ENCODE measurements around the gene NRP2. TPM values are rescaled to one million over a fixed set of nuclear protein-coding genes. Genes with fewer than 3 reads are reported as not detected.
A peak's percentile ranks its signal among the peaks of the same experiment; 100 is the strongest.

Gene NRP2
- total and polyA plus RNA-seq, 2 donors (not counting 1 experiment from before 2014, with no cell fraction given): 16.6 to 28.7 TPM

DNA sequence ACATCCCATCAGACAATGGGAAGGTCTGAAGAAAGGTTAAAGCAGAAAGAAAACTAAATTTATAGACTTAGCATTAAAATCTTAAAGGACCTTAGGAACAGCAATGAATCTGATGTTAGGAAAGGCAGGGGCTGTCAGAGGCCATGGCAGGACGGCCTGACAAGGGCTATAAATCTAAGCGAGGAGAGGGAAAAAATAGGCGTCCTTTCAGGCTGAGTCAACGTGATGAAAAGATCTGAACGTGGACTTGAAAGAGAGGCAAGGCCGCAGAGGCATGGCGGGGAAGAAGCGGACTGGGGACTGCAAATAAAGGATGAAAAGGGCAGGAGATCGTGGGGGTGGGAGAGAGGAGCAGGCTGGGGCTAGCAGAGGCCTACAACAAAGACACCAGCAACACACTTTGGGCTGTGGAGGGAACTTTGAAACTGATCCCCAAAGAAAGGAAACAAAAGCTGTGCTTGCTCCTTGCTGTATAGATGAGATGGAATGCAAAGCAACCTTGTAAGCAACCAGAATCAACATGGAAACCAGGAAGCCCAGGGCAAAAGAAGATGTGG, 145.6 kb downstream of the NRP2 start:
- Histone ChIP-seq H3K4me2 (ENCODE audit: extremely low read depth, insufficient read depth, low read length) (no peak overlapping the region), H3K27me3 (ENCODE audit: control insufficient read depth, insufficient read depth, low read length) (no peaks in the 10 kb centered on the region), H3K79me2 (ENCODE audit: control insufficient read depth, insufficient read depth, low read length) (no peaks in the 10 kb centered on the region), H3K4me3 (replicated peaks in 1 of 4; ENCODE audit: control extremely low read depth in 1 of 4, insufficient read depth in 1 of 4, low read depth in 3 of 4, low read length in 4 of 4) (no peak overlapping the region), H4K20me1 (ENCODE audit: control insufficient read depth, extremely low read depth, insufficient read depth, low read length) (no peaks in the 10 kb centered on the region), H3K4me1 (ENCODE audit: control insufficient read depth, extremely low read depth, insufficient read depth, low read length) (no peaks in the 10 kb centered on the region), H2AFZ (ENCODE audit: low read length) (no peak overlapping the region), H3K9ac (ENCODE audit: insufficient read depth, low read length) (no peak overlapping the region), H3K27ac (ENCODE audit: insufficient read depth, low read length) (no peak overlapping the region), H3K36me3 (ENCODE audit: control insufficient read depth, insufficient read depth, low read length) (no peaks in the 10 kb centered on the region), H3K9me3 (ENCODE audit: control insufficient read depth, insufficient read depth, low read depth, low read length) (no peaks in the 10 kb centered on the region)
- DNase-seq (ENCODE audit: low read depth in 2 of 2): no peak
- TF ChIP-seq, protein P1, sequence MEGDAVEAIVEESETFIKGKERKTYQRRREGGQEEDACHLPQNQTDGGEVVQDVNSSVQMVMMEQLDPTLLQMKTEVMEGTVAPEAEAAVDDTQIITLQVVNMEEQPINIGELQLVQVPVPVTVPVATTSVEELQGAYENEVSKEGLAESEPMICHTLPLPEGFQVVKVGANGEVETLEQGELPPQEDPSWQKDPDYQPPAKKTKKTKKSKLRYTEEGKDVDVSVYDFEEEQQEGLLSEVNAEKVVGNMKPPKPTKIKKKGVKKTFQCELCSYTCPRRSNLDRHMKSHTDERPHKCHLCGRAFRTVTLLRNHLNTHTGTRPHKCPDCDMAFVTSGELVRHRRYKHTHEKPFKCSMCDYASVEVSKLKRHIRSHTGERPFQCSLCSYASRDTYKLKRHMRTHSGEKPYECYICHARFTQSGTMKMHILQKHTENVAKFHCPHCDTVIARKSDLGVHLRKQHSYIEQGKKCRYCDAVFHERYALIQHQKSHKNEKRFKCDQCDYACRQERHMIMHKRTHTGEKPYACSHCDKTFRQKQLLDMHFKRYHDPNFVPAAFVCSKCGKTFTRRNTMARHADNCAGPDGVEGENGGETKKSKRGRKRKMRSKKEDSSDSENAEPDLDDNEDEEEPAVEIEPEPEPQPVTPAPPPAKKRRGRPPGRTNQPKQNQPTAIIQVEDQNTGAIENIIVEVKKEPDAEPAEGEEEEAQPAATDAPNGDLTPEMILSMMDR (conservative IDR thresholded peaks at IDR 0.05 in 1 of 2, IDR thresholded peaks at IDR 0.05 in 1 of 2; ENCODE audit: low read depth in 1 of 2, low read length in 2 of 2): no peak

DNA sequence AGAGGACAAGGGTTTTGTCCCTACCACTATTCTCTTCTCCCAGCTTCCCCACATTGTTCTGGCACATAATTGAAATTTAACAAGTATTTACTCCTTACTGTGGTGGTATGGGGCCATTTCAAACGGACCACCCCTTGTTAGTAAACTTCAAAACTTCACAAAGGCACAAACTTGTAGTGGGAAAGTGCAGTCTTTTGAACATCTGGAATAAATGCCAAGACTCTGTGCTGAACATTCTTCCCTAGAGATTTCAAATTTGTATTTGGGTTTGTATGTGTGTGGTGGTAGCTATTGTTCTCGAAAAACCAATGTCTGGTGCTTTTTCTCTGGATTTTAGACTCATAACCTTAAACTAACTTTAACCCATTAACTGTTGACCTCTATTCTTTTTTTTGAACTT, 151.6 kb downstream of the NRP2 start:
- Histone ChIP-seq H3K4me2 (ENCODE audit: extremely low read depth, insufficient read depth, low read length) (no peak overlapping the region), H4K20me1 (ENCODE audit: control insufficient read depth, extremely low read depth, insufficient read depth, low read length) (no peaks in the 10 kb centered on the region), H3K27me3 (ENCODE audit: control insufficient read depth, insufficient read depth, low read length) (no peaks in the 10 kb centered on the region), H3K4me3 (replicated peaks in 1 of 4; ENCODE audit: control extremely low read depth in 1 of 4, insufficient read depth in 1 of 4, low read depth in 3 of 4, low read length in 4 of 4) (no peak overlapping the region), H3K79me2 (ENCODE audit: control insufficient read depth, insufficient read depth, low read length) (no peaks in the 10 kb centered on the region), H2AFZ (ENCODE audit: low read length) (no peak overlapping the region), H3K9me3 (ENCODE audit: control insufficient read depth, insufficient read depth, low read depth, low read length) (no peaks in the 10 kb centered on the region), H3K27ac (ENCODE audit: insufficient read depth, low read length) (no peak overlapping the region), H3K9ac (ENCODE audit: insufficient read depth, low read length) (no peak overlapping the region), H3K36me3 (ENCODE audit: control insufficient read depth, insufficient read depth, low read length) (no peaks in the 10 kb centered on the region), H3K4me1 (ENCODE audit: control insufficient read depth, extremely low read depth, insufficient read depth, low read length) (no peaks in the 10 kb centered on the region)
- DNase-seq (ENCODE audit: low read depth in 2 of 2): no peak
- no peak for TF ChIP-seq EZH2 (IDR thresholded peaks at IDR 0.05; ENCODE audit: low read length, missing control alignments)
- TF ChIP-seq, protein P1 (conservative IDR thresholded peaks at IDR 0.05 in 1 of 2, IDR thresholded peaks at IDR 0.05 in 1 of 2; ENCODE audit: low read depth in 1 of 2, low read length in 2 of 2): no peak

DNA sequence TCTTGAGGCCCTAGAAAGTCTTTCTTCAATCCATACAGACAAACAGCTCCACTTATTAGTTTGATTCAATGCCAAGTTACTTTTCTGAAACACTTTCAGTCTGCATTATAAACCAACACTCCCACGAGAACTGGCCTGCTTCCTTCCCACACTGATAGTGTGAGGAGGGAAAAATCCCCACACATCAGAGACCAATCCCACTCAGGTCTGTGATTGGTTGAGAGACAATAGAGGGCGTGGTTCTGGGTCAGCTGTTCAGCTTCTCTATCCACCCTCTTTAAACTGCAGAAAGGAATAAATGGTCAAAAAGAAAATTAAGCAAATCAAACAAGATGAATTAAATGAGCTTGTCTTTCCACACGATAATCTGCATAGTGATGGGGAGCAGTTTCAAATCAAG, 152.5 kb downstream of the NRP2 start:
- Histone ChIP-seq H3K79me2 (ENCODE audit: control insufficient read depth, insufficient read depth, low read length) (no peaks in the 10 kb centered on the region), H3K9me3 (ENCODE audit: control insufficient read depth, insufficient read depth, low read depth, low read length) (no peaks in the 10 kb centered on the region), H3K36me3 (ENCODE audit: control insufficient read depth, insufficient read depth, low read length) (no peaks in the 10 kb centered on the region), H3K4me1 (ENCODE audit: control insufficient read depth, extremely low read depth, insufficient read depth, low read length) (no peaks in the 10 kb centered on the region), H2AFZ (ENCODE audit: low read length) (no peak overlapping the region), H3K4me2 (ENCODE audit: extremely low read depth, insufficient read depth, low read length) (no peak overlapping the region), H3K27ac (ENCODE audit: insufficient read depth, low read length) (no peak overlapping the region), H3K4me3 (replicated peaks in 1 of 4; ENCODE audit: control extremely low read depth in 1 of 4, insufficient read depth in 1 of 4, low read depth in 3 of 4, low read length in 4 of 4) (no peak overlapping the region), H3K9ac (ENCODE audit: insufficient read depth, low read length) (no peak overlapping the region), H3K27me3 (ENCODE audit: control insufficient read depth, insufficient read depth, low read length) (no peaks in the 10 kb centered on the region), H4K20me1 (ENCODE audit: control insufficient read depth, extremely low read depth, insufficient read depth, low read length) (no peaks in the 10 kb centered on the region)
- TF ChIP-seq, protein P1 (conservative IDR thresholded peaks at IDR 0.05 in 1 of 2, IDR thresholded peaks at IDR 0.05 in 1 of 2; ENCODE audit: low read depth in 1 of 2, low read length in 2 of 2): no peak
- TF ChIP-seq EZH2 (IDR thresholded peaks at IDR 0.05; ENCODE audit: low read length, missing control alignments): no peak
- DNase-seq (ENCODE audit: low read depth in 2 of 2): peak in 1 of 2 donors; percentile 50

Measured in fibroblast of lung (primary cell).